Tibial nerve (tissue), 4 donors: ENCODE data around the gene ETV1.

Experiments
- EP300 ChIP-seq, 2 donors: sonication (generic); formaldehyde crosslinking; IDR thresholded peaks; one replicate each; pipeline ENCODE4 v1.6.1; 2017; ENCODE audit warnings: antibody characterized with exemption in 2 of 2, mild to moderate bottlenecking in 1 of 2
- POLR2A ChIP-seq, 2 donors: fragments of 450-650 bp; IDR thresholded peaks; one replicate each; pipeline ENCODE4 v1.6.1; 2017; ENCODE audit warnings: antibody characterized with exemption in 2 of 2, mild to moderate bottlenecking in 2 of 2, moderate library complexity in 2 of 2
- TF ChIP-seq, protein P1 (sequence below), 5 experiments: fragments of 200-600 bp in 3 of 5; fragments of 450-650 bp in 2 of 5; sonication (generic) in 3 of 5; IDR thresholded peaks; one replicate each; pipeline ENCODE4 v1.5.1; 2016 to 2019; ENCODE audit warnings: antibody characterized with exemption in 5 of 5, mild to moderate bottlenecking in 3 of 5, moderate library complexity in 2 of 5

DNA sequence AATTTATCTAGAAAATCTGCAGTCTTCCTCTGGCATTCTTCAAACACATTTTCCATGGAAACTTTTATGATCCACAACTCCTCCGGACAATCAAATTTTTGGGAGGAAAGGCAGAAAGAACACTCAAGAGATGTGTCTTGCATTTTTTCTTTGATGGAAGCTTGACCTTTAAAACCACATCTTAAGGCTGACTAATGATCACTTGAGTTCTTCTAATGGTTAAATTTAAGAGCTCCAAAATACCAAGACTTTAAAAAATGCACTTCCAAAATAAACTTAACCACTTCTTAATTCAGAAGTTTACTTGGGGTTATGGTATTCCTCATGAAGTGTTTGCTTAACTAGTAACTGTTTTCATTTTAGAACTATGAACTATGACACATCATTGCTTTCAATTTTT, 43.3 kb downstream of the ETV1 start:
- TF ChIP-seq EP300 (IDR thresholded peaks at IDR 0.05) (no peak), POLR2A (IDR thresholded peaks at IDR 0.05) (no peak)
- TF ChIP-seq, protein P1, sequence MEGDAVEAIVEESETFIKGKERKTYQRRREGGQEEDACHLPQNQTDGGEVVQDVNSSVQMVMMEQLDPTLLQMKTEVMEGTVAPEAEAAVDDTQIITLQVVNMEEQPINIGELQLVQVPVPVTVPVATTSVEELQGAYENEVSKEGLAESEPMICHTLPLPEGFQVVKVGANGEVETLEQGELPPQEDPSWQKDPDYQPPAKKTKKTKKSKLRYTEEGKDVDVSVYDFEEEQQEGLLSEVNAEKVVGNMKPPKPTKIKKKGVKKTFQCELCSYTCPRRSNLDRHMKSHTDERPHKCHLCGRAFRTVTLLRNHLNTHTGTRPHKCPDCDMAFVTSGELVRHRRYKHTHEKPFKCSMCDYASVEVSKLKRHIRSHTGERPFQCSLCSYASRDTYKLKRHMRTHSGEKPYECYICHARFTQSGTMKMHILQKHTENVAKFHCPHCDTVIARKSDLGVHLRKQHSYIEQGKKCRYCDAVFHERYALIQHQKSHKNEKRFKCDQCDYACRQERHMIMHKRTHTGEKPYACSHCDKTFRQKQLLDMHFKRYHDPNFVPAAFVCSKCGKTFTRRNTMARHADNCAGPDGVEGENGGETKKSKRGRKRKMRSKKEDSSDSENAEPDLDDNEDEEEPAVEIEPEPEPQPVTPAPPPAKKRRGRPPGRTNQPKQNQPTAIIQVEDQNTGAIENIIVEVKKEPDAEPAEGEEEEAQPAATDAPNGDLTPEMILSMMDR (IDR thresholded peaks at IDR 0.05), result no peak
